Fibroblast of pulmonary artery (primary cell): ENCODE results near the gene ATG9A.
"Not testable (repeated sequence)": the region's sequence is repeated elsewhere in the genome, so short reads cannot be mapped to it uniquely, and the experiment has no call there.

Source experiments
- DNase-seq: peaks from one replicate; pipeline ENCODE4 v3.0.0-alpha.2; 2010; ENCODE audit warnings: low read depth
- H3K4me3 ChIP-seq: replicated peaks from 2 replicates; pipeline ENCODE4 v1.5.1; 2011; ENCODE audit warnings: low read depth, mild to moderate bottlenecking, control low read depth, low read length, moderate library complexity
- CTCF ChIP-seq: IDR thresholded peaks from 2 replicates; pipeline ENCODE4 v1.5.1; 2011; ENCODE audit warnings: mild to moderate bottlenecking, control low read depth, low read length, inconsistent platforms; ENCODE audit errors: missing control alignments

Gene ATG9A

GRCh38 chr2:219266232-219266631 is 36.8 kb upstream of the ATG9A start:
- no peak for DNase-seq
- TF ChIP-seq CTCF: no peak

DNA sequence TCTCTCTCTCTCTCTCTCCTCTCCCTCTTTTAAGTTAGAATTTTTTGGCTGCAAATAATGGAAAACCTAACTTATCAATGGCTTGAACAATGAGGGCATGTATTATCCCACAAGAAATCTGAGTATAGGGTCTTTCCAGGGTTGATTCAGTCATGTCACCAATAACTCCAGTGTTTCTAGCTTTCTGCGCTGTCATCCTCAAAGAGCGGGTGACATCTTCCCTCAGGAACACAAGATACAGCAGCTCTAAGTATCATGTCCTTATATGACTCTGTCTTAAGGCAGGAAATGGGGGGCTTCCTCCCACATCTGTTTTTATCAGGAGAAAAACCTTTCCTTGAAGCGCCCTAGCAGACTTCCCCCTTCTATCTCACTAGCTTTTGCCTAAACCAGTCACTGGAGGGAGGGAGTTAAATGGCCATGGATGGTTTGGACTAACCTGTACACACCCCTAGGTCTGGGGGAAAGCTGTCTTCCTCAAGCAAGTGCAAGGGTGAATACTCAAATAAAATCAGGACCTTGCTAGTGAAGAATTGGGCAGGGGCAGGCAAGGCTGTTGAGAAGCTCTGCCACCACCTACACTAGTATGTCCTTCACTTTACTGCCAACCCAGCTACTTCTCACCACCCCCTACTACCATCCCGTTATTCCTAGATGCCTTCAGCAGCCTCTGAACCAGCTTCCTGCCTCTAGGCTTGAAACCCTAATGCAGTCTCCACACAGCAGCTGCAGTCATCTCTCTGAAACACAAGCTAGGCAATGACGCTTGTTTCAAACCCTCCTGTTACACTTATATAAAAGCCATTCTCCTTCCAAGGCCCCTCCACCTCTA is 31.8 kb upstream of the ATG9A start:
- TF ChIP-seq CTCF: no peak
- no peak for DNase-seq
- H3K4me3 ChIP-seq: no peak overlapping the region

More at GRCh38 chr2:219266232-219266631, 36.8 kb upstream of the ATG9A start:
- no peak overlapping the region for H3K4me3 ChIP-seq

- not testable (repeated sequence) for H3K4me3 ChIP-seq, DNase-seq
Observed at GRCh38 chr2:219258942-219259341, 29.5 kb upstream of the ATG9A start.

DNA sequence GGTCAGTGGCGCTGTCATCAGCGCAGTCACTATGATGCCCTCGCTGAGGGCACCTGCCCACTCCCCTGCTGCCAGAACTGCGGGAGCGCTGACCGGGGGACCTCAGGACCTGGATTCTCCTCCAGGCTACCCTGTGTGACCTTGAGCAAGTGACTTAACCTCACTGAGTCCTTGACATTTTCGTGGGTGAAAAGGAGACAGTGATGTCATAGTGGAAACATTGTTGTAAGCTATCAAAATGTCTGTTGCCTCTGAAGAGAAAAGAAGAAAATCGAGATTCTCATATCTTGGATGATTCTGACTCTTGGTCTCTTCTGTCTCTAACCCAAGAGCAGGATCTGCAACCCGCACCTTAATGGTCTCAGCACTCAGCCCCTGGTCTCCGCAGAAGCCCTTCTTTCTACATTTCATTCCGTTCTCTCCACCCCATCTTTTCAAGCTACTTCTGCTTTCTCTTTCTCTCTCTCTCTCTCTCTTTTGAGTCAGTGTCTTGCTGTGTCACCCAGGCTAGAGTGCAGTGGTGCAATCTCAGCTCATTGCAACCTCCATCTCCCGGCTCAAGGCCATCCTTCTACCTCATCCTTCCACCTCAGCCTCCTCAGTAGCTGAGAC is 25.3 kb upstream of the ATG9A start:
- TF ChIP-seq CTCF: no peak
- DNase-seq: no peak
- H3K4me3 ChIP-seq: peak overlapping the region; percentile 65

DNA sequence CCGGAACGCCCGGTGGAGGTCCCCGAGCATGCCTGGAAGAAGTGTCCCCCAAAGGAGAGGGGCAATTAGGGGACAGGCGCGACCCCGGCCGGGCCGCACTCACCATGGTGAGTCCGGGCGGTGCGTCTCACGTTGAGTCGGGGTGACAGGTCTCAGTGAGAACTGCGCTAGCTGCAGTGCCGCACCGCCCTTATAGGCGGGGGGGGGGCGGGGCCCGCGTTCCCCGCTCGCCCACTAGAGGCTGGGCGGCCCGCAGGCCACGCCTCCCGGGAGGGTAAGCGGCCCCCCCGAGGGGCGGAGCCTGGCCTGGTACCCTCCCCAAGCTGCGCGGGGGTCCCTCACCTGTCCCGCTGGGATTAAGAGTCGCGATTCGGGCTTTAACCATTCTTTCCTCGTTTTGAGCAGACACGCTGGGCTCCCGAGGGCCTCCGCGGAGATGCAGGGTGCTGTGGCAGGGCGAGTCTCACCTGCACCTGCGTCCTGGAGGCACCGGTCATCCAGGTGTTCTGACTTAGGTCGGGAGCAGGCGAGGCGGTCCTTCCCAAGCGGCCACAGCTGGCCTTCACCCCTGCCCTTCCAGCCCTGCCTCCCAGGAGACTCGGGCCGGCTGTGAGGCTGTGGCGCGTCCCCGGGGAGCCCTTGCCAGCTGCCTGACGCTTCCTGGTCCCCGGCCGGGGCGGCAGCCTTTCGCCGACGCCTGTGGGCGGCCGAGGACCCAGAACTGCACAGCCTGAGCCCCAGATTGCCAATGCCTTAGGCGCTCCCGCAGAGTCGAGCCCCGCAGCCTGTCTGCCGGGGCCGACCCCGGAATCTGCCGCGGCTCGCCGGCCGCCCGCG is 24.5 kb upstream of the ATG9A start, which contains the start of gene TUBA4A:
TUBA4A (minus strand) TSS at position 166 of the 837 bp plus-strand sequence; CDS start at position 106, 60 bp downstream.
- TF ChIP-seq CTCF: no peak
- peak; percentile 53 for DNase-seq
- H3K4me3 ChIP-seq: peak within 1 kb of the TSS; percentile 65

DNA sequence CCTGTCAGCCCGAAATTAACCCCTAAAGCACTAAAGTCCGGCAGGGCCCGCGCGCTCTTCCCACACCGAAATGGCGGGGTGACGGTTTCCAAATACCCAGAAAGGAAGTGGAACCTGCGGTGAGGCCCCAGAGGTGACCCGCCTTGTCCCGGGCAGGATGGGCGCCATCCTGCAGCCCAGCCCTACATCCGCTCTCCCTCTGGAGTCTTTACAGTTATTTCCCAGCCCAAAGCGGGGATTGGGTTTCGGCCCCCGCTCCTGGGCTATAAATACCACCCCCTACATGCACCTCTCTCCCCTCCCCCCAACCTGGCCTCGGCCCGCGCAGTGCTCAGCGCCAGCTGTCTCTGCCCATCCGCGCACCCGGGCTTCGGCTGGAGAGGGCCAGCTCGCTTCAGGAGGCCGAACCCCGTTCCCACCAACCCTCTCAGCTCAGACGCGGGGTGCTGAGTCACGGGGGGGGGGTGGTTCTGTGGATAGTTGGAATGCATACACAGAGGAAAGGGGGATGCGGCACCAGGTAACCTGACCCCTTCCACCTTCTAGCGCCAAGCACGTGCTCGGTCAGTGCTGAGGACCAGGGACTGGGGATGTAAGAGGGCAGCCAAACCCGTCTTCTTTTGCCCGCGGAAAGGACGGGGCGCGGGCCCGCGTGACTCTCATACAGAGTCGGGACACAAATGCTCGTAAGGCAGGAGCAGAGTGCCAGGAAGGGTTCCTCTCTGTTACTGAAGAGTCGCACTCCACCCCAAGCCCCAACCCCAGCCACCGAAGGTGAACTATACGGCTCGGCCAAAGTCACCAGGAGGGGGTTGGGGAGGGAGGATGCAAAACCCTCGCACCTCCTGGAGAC is 23.7 kb upstream of the ATG9A start, which contains the start of gene TUBA4B:
TUBA4B (plus strand) TSS at position 344 of the 853 bp plus-strand sequence; CDS start at position 509, 165 bp downstream.
- peak; percentile 24 for DNase-seq
- H3K4me3 ChIP-seq: peak within 1 kb of the TSS; percentile 65
- TF ChIP-seq CTCF: no peak
